GM13976 (cell line): Measurements from ENCODE around the gene ZBTB48.

Source experiments
- DNase-seq: peaks from one replicate; pipeline ENCODE4 v3.0.0; 2012; ENCODE audit warnings: low spot score
- CTCF ChIP-seq: IDR thresholded peaks from 2 replicates; pipeline ENCODE4 v1.5.1; 2012; ENCODE audit warnings: borderline replicate concordance, mild to moderate bottlenecking; ENCODE audit not compliant: insufficient read depth; ENCODE audit errors: extremely low read depth, missing control alignments, control extremely low read depth
- in situ Hi-C: fragments of 300-500 bp; cut with MboI; formaldehyde crosslinking; loops from one replicate; pipeline ENCODE4 v1.12.0; 2022; ENCODE audit warnings: low sequenced_read_pairs, mixed read lengths, inconsistent platforms; ENCODE audit not compliant: unreplicated experiment

ZBTB48 gene

GRCh38 chr1:6579374-6580118 is at the start of gene ZBTB48:
ZBTB48 (plus strand) TSS chr1:6579994; CDS start chr1:6580610, 616 bp downstream.
- peak; percentile 100 for DNase-seq
- TF ChIP-seq CTCF: no peak
- in situ Hi-C loops: no loop called here

DNA sequence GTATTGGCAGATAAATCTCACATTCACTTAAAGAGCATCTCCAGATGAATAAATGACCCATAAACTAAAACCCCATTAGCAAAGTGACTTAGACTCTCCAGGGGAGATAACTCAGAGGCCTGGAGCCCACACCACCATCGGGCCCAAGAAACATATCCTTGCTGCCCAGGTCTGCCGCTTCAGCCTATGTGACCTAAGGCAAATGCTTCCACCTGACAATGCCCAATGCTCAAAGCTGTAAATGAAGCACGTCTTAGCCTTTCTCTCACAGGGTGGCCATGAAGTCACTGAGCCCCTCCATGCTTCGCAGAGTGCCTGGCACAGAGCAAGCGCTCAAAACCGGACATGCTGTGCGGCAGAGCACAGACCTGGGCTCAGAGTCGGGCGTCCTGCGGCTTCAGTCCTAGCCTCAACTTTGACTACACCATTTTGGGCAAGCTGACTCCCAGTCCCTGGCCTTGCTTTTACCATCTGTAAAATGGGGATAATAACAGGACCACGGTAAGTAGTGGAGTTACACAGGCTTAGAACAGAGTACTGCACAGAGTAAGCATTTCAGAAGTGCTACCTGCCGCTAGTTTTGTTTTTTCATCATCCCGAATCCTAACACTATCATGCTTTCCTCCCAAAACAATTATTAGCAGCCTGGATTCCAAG is 49.2 kb upstream of the ZBTB48 start:
- in situ Hi-C loops: no loop called here
- no peak for TF ChIP-seq CTCF
- DNase-seq: no peak

- no peak for TF ChIP-seq CTCF
- in situ Hi-C loops: no loop called here
These were observed 47.8 kb upstream of the ZBTB48 start for GRCh38 chr1:6531996-6532395.

GRCh38 chr1:6534248-6534822 is 45.5 kb upstream of the ZBTB48 start:
- no peak for TF ChIP-seq CTCF
- no peak for DNase-seq
- in situ Hi-C loops: no loop called here

More at GRCh38 chr1:6531996-6532395, 47.8 kb upstream of the ZBTB48 start:
- no peak for DNase-seq

GRCh38 chr1:6535214-6535613 is 44.6 kb upstream of the ZBTB48 start:
- no peak for DNase-seq
- TF ChIP-seq CTCF: no peak
- in situ Hi-C loops: no loop called here

- in situ Hi-C loops: no loop called here
- no peak for DNase-seq
- no peak for TF ChIP-seq CTCF
These were observed 43.5 kb upstream of the ZBTB48 start for GRCh38 chr1:6536291-6536690.
